ENCODE data around the gene LCE3A. TPM values are rescaled to one million over a fixed set of nuclear protein-coding genes. Genes with fewer than 3 reads are reported as not detected.

LCE3A gene
- total and polyA plus RNA-seq, 2 of the 8 experiments (the other 6 are each of a cell fraction or from before 2014, with no cell fraction given): not detected

DNA sequence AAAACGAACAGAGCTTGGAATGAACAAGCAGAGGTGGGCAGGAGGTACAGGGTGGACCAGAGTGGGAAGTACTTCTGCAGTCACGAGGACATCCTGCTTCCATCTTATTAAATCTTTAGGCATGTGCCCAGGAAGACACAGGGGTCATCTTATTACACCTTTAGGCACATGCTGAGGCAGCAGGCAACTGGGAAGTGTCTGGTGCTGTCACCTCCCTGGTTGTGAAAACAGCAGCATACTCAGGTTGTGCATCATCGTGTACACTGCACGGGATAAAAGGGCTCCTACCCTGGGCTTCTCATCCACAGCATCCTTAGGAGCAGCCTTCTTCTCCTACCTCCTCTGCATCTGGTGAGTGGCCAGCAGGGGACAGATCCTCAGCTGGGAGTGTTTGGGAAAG, 23.0 kb downstream of the LCE3A start, which contains the start of gene LCE3C (continued):
- TF ChIP-seq, protein P1, sequence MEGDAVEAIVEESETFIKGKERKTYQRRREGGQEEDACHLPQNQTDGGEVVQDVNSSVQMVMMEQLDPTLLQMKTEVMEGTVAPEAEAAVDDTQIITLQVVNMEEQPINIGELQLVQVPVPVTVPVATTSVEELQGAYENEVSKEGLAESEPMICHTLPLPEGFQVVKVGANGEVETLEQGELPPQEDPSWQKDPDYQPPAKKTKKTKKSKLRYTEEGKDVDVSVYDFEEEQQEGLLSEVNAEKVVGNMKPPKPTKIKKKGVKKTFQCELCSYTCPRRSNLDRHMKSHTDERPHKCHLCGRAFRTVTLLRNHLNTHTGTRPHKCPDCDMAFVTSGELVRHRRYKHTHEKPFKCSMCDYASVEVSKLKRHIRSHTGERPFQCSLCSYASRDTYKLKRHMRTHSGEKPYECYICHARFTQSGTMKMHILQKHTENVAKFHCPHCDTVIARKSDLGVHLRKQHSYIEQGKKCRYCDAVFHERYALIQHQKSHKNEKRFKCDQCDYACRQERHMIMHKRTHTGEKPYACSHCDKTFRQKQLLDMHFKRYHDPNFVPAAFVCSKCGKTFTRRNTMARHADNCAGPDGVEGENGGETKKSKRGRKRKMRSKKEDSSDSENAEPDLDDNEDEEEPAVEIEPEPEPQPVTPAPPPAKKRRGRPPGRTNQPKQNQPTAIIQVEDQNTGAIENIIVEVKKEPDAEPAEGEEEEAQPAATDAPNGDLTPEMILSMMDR (IDR thresholded peaks at IDR 0.05; ENCODE audit: control extremely low read depth in 1 of 3, insufficient read depth in 1 of 3, low read depth in 1 of 3, low read length in 3 of 3): no peak
- TF ChIP-seq RBBP5 (IDR thresholded peaks at IDR 0.05; ENCODE audit: borderline replicate concordance, low read depth, low read length) (no peak), SP2 (IDR thresholded peaks at IDR 0.05; ENCODE audit: low read length) (no peak), SP4 (IDR thresholded peaks at IDR 0.05; ENCODE audit: low read length) (no peak), KDM4A (IDR thresholded peaks at IDR 0.05; ENCODE audit: low read depth, low read length, severe bottlenecking) (no peak)

All from H1 (cell line).